ENCODE results near the gene NHEJ1. TPM values are rescaled to one million over a fixed set of nuclear protein-coding genes. Genes with fewer than 3 reads are reported as not detected.

The NHEJ1 gene
- total and polyA plus RNA-seq, 9 of the 15 experiments (the other 6 are each of a cell fraction or from before 2014, with no cell fraction given), result 9.0 to 23.7 (median 13.9) TPM

- TF ChIP-seq, protein P1, sequence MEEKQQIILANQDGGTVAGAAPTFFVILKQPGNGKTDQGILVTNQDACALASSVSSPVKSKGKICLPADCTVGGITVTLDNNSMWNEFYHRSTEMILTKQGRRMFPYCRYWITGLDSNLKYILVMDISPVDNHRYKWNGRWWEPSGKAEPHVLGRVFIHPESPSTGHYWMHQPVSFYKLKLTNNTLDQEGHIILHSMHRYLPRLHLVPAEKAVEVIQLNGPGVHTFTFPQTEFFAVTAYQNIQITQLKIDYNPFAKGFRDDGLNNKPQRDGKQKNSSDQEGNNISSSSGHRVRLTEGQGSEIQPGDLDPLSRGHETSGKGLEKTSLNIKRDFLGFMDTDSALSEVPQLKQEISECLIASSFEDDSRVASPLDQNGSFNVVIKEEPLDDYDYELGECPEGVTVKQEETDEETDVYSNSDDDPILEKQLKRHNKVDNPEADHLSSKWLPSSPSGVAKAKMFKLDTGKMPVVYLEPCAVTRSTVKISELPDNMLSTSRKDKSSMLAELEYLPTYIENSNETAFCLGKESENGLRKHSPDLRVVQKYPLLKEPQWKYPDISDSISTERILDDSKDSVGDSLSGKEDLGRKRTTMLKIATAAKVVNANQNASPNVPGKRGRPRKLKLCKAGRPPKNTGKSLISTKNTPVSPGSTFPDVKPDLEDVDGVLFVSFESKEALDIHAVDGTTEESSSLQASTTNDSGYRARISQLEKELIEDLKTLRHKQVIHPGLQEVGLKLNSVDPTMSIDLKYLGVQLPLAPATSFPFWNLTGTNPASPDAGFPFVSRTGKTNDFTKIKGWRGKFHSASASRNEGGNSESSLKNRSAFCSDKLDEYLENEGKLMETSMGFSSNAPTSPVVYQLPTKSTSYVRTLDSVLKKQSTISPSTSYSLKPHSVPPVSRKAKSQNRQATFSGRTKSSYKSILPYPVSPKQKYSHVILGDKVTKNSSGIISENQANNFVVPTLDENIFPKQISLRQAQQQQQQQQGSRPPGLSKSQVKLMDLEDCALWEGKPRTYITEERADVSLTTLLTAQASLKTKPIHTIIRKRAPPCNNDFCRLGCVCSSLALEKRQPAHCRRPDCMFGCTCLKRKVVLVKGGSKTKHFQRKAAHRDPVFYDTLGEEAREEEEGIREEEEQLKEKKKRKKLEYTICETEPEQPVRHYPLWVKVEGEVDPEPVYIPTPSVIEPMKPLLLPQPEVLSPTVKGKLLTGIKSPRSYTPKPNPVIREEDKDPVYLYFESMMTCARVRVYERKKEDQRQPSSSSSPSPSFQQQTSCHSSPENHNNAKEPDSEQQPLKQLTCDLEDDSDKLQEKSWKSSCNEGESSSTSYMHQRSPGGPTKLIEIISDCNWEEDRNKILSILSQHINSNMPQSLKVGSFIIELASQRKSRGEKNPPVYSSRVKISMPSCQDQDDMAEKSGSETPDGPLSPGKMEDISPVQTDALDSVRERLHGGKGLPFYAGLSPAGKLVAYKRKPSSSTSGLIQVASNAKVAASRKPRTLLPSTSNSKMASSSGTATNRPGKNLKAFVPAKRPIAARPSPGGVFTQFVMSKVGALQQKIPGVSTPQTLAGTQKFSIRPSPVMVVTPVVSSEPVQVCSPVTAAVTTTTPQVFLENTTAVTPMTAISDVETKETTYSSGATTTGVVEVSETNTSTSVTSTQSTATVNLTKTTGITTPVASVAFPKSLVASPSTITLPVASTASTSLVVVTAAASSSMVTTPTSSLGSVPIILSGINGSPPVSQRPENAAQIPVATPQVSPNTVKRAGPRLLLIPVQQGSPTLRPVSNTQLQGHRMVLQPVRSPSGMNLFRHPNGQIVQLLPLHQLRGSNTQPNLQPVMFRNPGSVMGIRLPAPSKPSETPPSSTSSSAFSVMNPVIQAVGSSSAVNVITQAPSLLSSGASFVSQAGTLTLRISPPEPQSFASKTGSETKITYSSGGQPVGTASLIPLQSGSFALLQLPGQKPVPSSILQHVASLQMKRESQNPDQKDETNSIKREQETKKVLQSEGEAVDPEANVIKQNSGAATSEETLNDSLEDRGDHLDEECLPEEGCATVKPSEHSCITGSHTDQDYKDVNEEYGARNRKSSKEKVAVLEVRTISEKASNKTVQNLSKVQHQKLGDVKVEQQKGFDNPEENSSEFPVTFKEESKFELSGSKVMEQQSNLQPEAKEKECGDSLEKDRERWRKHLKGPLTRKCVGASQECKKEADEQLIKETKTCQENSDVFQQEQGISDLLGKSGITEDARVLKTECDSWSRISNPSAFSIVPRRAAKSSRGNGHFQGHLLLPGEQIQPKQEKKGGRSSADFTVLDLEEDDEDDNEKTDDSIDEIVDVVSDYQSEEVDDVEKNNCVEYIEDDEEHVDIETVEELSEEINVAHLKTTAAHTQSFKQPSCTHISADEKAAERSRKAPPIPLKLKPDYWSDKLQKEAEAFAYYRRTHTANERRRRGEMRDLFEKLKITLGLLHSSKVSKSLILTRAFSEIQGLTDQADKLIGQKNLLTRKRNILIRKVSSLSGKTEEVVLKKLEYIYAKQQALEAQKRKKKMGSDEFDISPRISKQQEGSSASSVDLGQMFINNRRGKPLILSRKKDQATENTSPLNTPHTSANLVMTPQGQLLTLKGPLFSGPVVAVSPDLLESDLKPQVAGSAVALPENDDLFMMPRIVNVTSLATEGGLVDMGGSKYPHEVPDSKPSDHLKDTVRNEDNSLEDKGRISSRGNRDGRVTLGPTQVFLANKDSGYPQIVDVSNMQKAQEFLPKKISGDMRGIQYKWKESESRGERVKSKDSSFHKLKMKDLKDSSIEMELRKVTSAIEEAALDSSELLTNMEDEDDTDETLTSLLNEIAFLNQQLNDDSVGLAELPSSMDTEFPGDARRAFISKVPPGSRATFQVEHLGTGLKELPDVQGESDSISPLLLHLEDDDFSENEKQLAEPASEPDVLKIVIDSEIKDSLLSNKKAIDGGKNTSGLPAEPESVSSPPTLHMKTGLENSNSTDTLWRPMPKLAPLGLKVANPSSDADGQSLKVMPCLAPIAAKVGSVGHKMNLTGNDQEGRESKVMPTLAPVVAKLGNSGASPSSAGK (IDR thresholded peaks at IDR 0.05), result no peak
- TF ChIP-seq THRAP3 (IDR thresholded peaks at IDR 0.05; ENCODE audit: borderline replicate concordance), result no peak
- TF ChIP-seq, protein P2, sequence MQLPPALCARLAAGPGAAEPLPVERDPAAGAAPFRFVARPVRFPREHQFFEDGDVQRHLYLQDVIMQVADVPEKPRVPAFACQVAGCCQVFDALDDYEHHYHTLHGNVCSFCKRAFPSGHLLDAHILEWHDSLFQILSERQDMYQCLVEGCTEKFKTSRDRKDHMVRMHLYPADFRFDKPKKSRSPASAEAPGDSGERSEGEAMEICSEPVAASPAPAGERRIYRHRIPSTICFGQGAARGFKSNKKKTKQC (CRISPR knock-in tag; IDR thresholded peaks at IDR 0.05), result no peak
- TF ChIP-seq, protein P3, sequence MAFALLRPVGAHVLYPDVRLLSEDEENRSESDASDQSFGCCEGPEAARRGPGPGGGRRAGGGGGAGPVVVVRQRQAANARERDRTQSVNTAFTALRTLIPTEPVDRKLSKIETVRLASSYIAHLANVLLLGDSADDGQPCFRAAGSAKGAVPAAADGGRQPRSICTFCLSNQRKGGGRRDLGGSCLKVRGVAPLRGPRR (CRISPR knock-in tag; IDR thresholded peaks at IDR 0.05), result no peak
Observed at GRCh38 chr2:219060821-219061791, 99.5 kb downstream of the NHEJ1 start, which contains the start of gene IHH (continued).

Measured in K562 (cell line).